ENCODE data around the gene GABRB3.

The GABRB3 gene

GRCh38 chr15:26772154-26773066 is at the start of gene GABRB3:
Gene GABRB3, minus strand, starts transcription at chr15:26773066.
- Histone ChIP-seq H3K4me3 (ENCODE audit: low read depth, low read length) (peak within 1 kb of the TSS; percentile 42), H3K36me3 (ENCODE audit: control insufficient read depth in 2 of 2, insufficient read depth in 1 of 2, low read length in 2 of 2) (no peaks in the 10 kb centered on the region), H3K27ac (ENCODE audit: extremely low read depth, low read depth, low read length) (peak within 1 kb of the TSS; percentile 71; the same call in 1 of the 2 replicates), H3K9me3 (ENCODE audit: control insufficient read depth, insufficient read depth, low read depth, low read length) (no peaks in the 10 kb centered on the region), H3K4me1 (ENCODE audit: control insufficient read depth, insufficient read depth, low read length) (no peaks in the 10 kb centered on the region)
- ChIA-PET POLR2A (no interaction called here), CTCF (no interaction called here)
- TF ChIP-seq ZNF2 (tag by site-specific recombination; IDR thresholded peaks at IDR 0.05) (no peak), ZNF660 (tag by site-specific recombination; IDR thresholded peaks at IDR 0.05) (no peak), ZBTB17 (tag by site-specific recombination; IDR thresholded peaks at IDR 0.05) (no peak), ZNF776 (tag by site-specific recombination; IDR thresholded peaks at IDR 0.05; ENCODE audit: borderline replicate concordance) (no peak), ZBTB1 (tag by site-specific recombination; IDR thresholded peaks at IDR 0.05) (no peak), ZNF521 (tag by site-specific recombination; IDR thresholded peaks at IDR 0.05) (no peak), ZNF202 (tag by site-specific recombination; IDR thresholded peaks at IDR 0.05; ENCODE audit: borderline replicate concordance) (no peak), TSHZ1 (tag by site-specific recombination; IDR thresholded peaks at IDR 0.05; ENCODE audit: borderline replicate concordance) (no peak), ZNF571 (tag by site-specific recombination; IDR thresholded peaks at IDR 0.05) (no peak)

- Histone ChIP-seq H3K4me1 (ENCODE audit: control insufficient read depth, insufficient read depth, low read length) (no peaks in the 10 kb centered on the region), H3K9me3 (ENCODE audit: control insufficient read depth, insufficient read depth, low read depth, low read length) (no peaks in the 10 kb centered on the region), H3K36me3 (ENCODE audit: control insufficient read depth in 2 of 2, insufficient read depth in 1 of 2, low read length in 2 of 2) (no peaks in the 10 kb centered on the region), H3K4me3 (ENCODE audit: low read depth, low read length) (no peak overlapping the region), H3K27ac (ENCODE audit: extremely low read depth, low read depth, low read length) (no peak overlapping the region)
- POLR2A ChIA-PET, result no interaction called here
- TF ChIP-seq ZNF561 (tag by site-specific recombination; IDR thresholded peaks at IDR 0.05; ENCODE audit: borderline replicate concordance), result no peak
- CTCF ChIA-PET, result interaction anchor here (1.0 kb wide), 1 partner anchor 1098 kb away, joined by 3 read pairs; no protein-coding TSS in a partner anchor
Observed at GRCh38 chr15:26807517-26808427, 34.9 kb upstream of the GABRB3 start.

- ChIA-PET POLR2A (no interaction called here), CTCF (no interaction called here)
- H3K27ac ChIP-seq (ENCODE audit: extremely low read depth, low read depth, low read length), result no peak overlapping the region
- H3K4me1 ChIP-seq (ENCODE audit: control insufficient read depth, insufficient read depth, low read length), result no peaks in the 10 kb centered on the region
- H3K9me3 ChIP-seq (ENCODE audit: control insufficient read depth, insufficient read depth, low read depth, low read length), result no peaks in the 10 kb centered on the region
- no peaks in the 10 kb centered on the region for H3K36me3 ChIP-seq (ENCODE audit: control insufficient read depth in 2 of 2, insufficient read depth in 1 of 2, low read length in 2 of 2)
- H3K4me3 ChIP-seq (ENCODE audit: low read depth, low read length), result no peak overlapping the region
- TF ChIP-seq ZSCAN5A (tag by site-specific recombination; IDR thresholded peaks at IDR 0.05), result no peak
- TF ChIP-seq ZNF571 (tag by site-specific recombination; IDR thresholded peaks at IDR 0.05), result no peak
- TF ChIP-seq ZNF311 (tag by site-specific recombination; IDR thresholded peaks at IDR 0.05; ENCODE audit: borderline replicate concordance), result no peak
- no peak for TF ChIP-seq ZNF132 (tag by site-specific recombination; IDR thresholded peaks at IDR 0.05; ENCODE audit: borderline replicate concordance)
- no peak for TF ChIP-seq ZNF585B (tag by site-specific recombination; IDR thresholded peaks at IDR 0.05)
- no peak for TF ChIP-seq ZNF146 (tag by site-specific recombination; IDR thresholded peaks at IDR 0.05)
- TF ChIP-seq GLI2 (tag by site-specific recombination; IDR thresholded peaks at IDR 0.05; ENCODE audit: borderline replicate concordance, low read depth), result no peak
- TF ChIP-seq ZNF596 (tag by site-specific recombination; IDR thresholded peaks at IDR 0.05), result no peak
- TF ChIP-seq ZNF677 (tag by site-specific recombination; IDR thresholded peaks at IDR 0.05), result no peak
- TF ChIP-seq ZFP69B (tag by site-specific recombination; IDR thresholded peaks at IDR 0.05), result no peak
- no peak for TF ChIP-seq ZIC2 (tag by site-specific recombination; IDR thresholded peaks at IDR 0.05)
- no peak for TF ChIP-seq ZBTB20 (tag by site-specific recombination; IDR thresholded peaks at IDR 0.05)
- no peak for TF ChIP-seq ELK4 (IDR thresholded peaks at IDR 0.05; ENCODE audit: borderline replicate concordance, low read depth, low read length)
- TF ChIP-seq ZNF548 (tag by site-specific recombination; IDR thresholded peaks at IDR 0.05), result no peak
Observed at GRCh38 chr15:26806574-26806973, 33.7 kb upstream of the GABRB3 start.

All from HEK293 (cell line).